Ovary (tissue), 9 donors: ENCODE measurements around the gene TSPAN4. TPM values are rescaled to one million over a fixed set of nuclear protein-coding genes. Genes with fewer than 3 reads are reported as not detected.

ENCODE experiments used
- DNase-seq, 5 donors: peaks; one replicate each; pipeline ENCODE4 v3.0.0-alpha.2; 2019 to 2020
- H3K27ac ChIP-seq, 2 donors: fragments of 200-600 bp; one replicate each; pipeline versions ENCODE4 v1.5.1 to v1.8.0; 2019 to 2022
- H3K27me3 ChIP-seq: fragments of 200-600 bp; one replicate; pipeline ENCODE4 v1.8.0; 2022
- H3K36me3 ChIP-seq: fragments of 200-600 bp; sonication (generic); one replicate; pipeline ENCODE4 v1.5.1; 2019
- H3K4me1 ChIP-seq: one replicate; pipeline ENCODE4 v1.8.1; 2013; ENCODE audit warnings: mild to moderate bottlenecking, moderate library complexity; ENCODE audit not compliant: insufficient read depth
- H3K4me3 ChIP-seq: fragments of 200-600 bp; sonication (generic); one replicate; pipeline ENCODE4 v1.5.1; 2017
- H3K9me3 ChIP-seq, 2 donors: fragments of 200-600 bp in 1 of 2; sonication (generic) in 1 of 2; one replicate each; pipeline versions ENCODE4 v1.5.1 to v1.8.1; 2013 to 2019; ENCODE audit warnings: mild to moderate bottlenecking in 1 of 2, moderate library complexity in 1 of 2
- CTCF ChIP-seq, 3 donors: fragments of 450-650 bp in 2 of 3; fragments of 200-600 bp in 1 of 3; IDR thresholded peaks; one replicate each; pipeline versions ENCODE4 v1.5.1 to v1.8.0; 2016 to 2022; ENCODE audit warnings: antibody characterized with exemption in 3 of 3, mild to moderate bottlenecking in 1 of 3
- EP300 ChIP-seq: sonication (generic); formaldehyde crosslinking; IDR thresholded peaks from one replicate; pipeline ENCODE4 v1.6.1; 2017; ENCODE audit warnings: antibody characterized with exemption
- POLR2A ChIP-seq: fragments of 450-650 bp; IDR thresholded peaks from one replicate; pipeline ENCODE4 v1.6.1; 2017; ENCODE audit warnings: antibody characterized with exemption, mild to moderate bottlenecking, moderate library complexity
- WGBS, 3 donors: extraction: QIAGEN DNeasy Blood & Tissue Kit in 1 of 3; methylation state at CpG; one replicate each; pipeline versions ENCODE4 v1.1.5 to v1.1.7; 2013 to 2017; 5-methylcytosine and 5-hydroxymethylcytosine counted together
- intact Hi-C, 4 donors: fragments of 100-400 bp; cut with DNase I; formaldehyde crosslinking; loops; one replicate each; pipeline versions ENCODE4 v1.11.0 to v1.15.1; 2022 to 2023
- polyA plus RNA-seq, 2 donors: library from polyadenylated mRNA; stranded (reverse); fragments of 200-250 nt in 1 of 2; fragments of 350-450 nt in 1 of 2; fragmentation: Illumina TruSeq in 1 of 2; extraction: RNeasy Lipid Tissue Mini Kit (QIAGEN cat#74804) in 1 of 2; gene quantifications; one replicate each; pipeline ENCODE4 v1.2.3, GENCODE V29; 2013 to 2014
- total RNA-seq, 7 donors: library from RNA; depleted of rRNA in 2 of 7; stranded (reverse); fragments of >200 nt in 2 of 7; fragmentation: NEBNext Ultra II Directional in 3 of 7; extraction: Animal tissue kit (Norgen Biotek cat#: 25700) in 3 of 7; gene quantifications; one replicate each; pipeline versions ENCODE4 v1.1.0 to v1.2.4, GENCODE V29; 2016 to 2023
- donor health status: DM: no; HTN: no; CAD: no; lungs with moderate emphysema.
- donor health status: DM: no; HTN: no; CAD: no.
- donor health status: Bipolar disorder and iron deficiency.
- donor health status: DM: yes; HTN: yes; CAD: no.
- donor health status: DM: no; HTN: no; CAD: no.
- donor health status: DM: yes; HTN: yes; CAD: no.

The TSPAN4 gene
- total and polyA plus RNA-seq, 9 donors: 6.4 to 124 (median 89.7) TPM

GRCh38 chr11:796565-797295 is 45.9 kb upstream of the TSPAN4 start:
- Histone ChIP-seq H3K4me1 (peaks cover 13% of the 10 kb centered on the region), H3K27me3 (no peaks in the 10 kb centered on the region), H3K36me3 (no peaks in the 10 kb centered on the region), H3K9me3 (no peaks in the 10 kb centered on the region), H3K4me3 (peak overlapping the region; percentile 71), H3K27ac (peak overlapping the region; percentile 73)
- TF ChIP-seq CTCF (IDR thresholded peaks at IDR 0.05) (no peak), POLR2A (peak; percentile 37)
- intact Hi-C loops: no loop called here
- 4 to 8% (median 6%) methylated on average over 18 of the region's 18 CpGs for WGBS, 3 donors
- DNase-seq: peak in 1 of 5 donors; percentile 49

GRCh38 chr11:797296-798092 is 45.2 kb upstream of the TSPAN4 start:
- intact Hi-C loops: no loop called here
- H3K4me1 ChIP-seq: peaks cover 13% of the 10 kb centered on the region

DNA sequence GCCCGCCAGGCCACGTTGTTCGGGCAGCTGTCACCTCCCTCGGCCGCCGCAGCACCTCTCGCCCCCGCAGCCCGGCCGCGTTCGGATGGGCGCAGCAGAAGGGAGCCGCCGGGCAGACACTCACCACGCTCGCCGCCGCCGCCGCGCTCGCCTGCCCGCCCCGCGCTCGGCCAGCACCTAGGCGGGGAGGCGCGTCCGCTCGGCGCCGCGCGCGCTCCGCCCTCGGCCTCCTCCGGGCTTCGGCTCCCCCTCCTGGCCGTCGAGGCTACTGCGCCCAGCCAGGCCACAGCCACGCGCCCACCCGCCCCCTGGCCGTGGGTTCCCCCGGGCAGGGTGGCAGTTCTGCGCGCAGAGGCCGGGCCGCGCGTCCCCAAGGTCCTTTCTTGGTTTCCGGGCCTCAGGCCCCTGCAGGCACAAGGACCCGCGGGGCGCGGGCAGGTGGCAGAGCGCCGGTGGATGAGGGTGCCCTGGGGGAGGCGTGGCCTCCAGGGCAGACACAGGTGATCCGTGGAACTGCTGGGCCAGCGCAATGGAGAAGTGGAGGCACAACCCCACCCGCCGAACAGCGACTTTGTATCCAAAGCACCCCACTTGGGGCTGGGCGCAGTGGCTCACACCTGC is 44.4 kb upstream of the TSPAN4 start, which contains the start of gene SLC25A22:
Gene SLC25A22 (minus strand): TSS at position 189 of the 621 bp plus-strand sequence. CDS start 3,275 bp downstream, outside the sequence.
- WGBS, 3 donors: 3 to 5% (median 4%) methylated on average over 37 to 69 of the region's 69 CpGs

More at GRCh38 chr11:797296-798092, 45.2 kb upstream of the TSPAN4 start:
- peak overlapping the region; percentile 71 for H3K4me3 ChIP-seq
- H3K36me3 ChIP-seq: no peaks in the 10 kb centered on the region
- H3K9me3 ChIP-seq: no peaks in the 10 kb centered on the region
- H3K27ac ChIP-seq: peak overlapping the region; percentile 34 to 73
- WGBS, 3 donors: 0 to 1% (median 0%) methylated on average over 17 to 57 of the region's 57 CpGs
- DNase-seq: peak; percentile 78 to 85 (median 81)
- TF ChIP-seq POLR2A (no peak), EP300 (no peak), CTCF (IDR thresholded peaks at IDR 0.05) (no peak)
- H3K27me3 ChIP-seq: no peaks in the 10 kb centered on the region

More for the DNA sequence above, 44.4 kb upstream of the TSPAN4 start, which contains the start of gene SLC25A22:
- H3K36me3 ChIP-seq: no peaks in the 10 kb centered on the region
- peak within 1 kb of the TSS; percentile 71 for H3K4me3 ChIP-seq
- no peak for TF ChIP-seq POLR2A
- TF ChIP-seq EP300: no peak
- TF ChIP-seq CTCF (IDR thresholded peaks at IDR 0.05): peak; percentile 64 to 95 (median 94)
- peak within 1 kb of the TSS; percentile 34 to 73 for H3K27ac ChIP-seq
- peaks cover 13% of the 10 kb centered on the region for H3K4me1 ChIP-seq
- DNase-seq: peak; percentile 71 to 89 (median 82)
- H3K9me3 ChIP-seq: no peaks in the 10 kb centered on the region
- intact Hi-C loops: no loop called here
- H3K27me3 ChIP-seq: no peaks in the 10 kb centered on the region
